Epithelial cell of esophagus (primary cell): ENCODE results near the gene NDUFAF8.

ENCODE experiments used
- DNase-seq: peaks from one replicate; pipeline ENCODE4 v3.0.0; 2010; ENCODE audit warnings: low read depth
- H3K4me3 ChIP-seq: 2 replicates; pipeline ENCODE4 v1.5.1; 2011; ENCODE audit warnings: mild to moderate bottlenecking, low read length, control low read depth
- CTCF ChIP-seq: IDR thresholded peaks from 2 replicates; pipeline ENCODE4 v1.5.1; 2011; ENCODE audit warnings: low read depth, mild to moderate bottlenecking, low read length, control low read depth, inconsistent platforms; ENCODE audit not compliant: insufficient read depth; ENCODE audit errors: missing control alignments

Gene NDUFAF8

DNA sequence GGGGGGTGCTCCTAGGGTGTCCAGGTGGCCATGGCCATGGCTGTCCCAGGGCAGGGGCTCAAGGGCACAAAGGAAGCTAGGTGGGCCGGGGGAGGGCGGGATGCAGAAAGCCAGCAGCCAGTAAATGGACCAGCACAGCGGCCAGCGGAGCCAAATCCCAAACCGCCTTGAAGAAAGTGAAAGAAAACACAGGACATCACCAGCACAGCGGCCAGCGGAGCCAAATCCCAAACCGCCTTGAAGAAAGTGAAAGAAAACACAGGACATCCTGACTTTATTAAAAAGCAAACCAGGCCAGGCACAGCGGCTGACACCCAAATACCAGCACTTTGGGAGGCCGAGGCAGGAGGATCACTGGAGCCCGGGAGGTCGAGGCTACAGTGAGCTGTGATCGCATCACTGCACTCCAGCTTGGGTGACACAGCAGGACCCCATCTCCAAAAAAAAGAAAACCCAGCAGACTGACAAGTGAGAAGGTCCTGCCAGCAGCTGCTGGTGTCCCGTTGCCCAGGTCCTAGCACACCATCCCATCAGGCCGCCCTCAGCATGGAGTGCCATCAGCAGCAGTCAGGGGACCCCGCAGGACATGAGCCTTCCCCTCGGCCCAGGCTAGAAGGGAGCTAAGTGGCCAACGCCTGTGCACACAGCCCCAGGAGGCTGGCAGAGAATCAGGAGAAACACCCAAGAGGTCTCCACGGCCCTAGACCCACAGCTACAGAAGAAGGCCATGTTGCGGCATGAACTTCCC is 39.0 kb downstream of the NDUFAF8 start:
- H3K4me3 ChIP-seq = no peak overlapping the region
- DNase-seq = no peak
- no peak for TF ChIP-seq CTCF

- TF ChIP-seq CTCF = no peak
- H3K4me3 ChIP-seq = no peak overlapping the region
- no peak for DNase-seq
Measured at GRCh38 chr17:81278831-81279230, 39.7 kb downstream of the NDUFAF8 start.

DNA sequence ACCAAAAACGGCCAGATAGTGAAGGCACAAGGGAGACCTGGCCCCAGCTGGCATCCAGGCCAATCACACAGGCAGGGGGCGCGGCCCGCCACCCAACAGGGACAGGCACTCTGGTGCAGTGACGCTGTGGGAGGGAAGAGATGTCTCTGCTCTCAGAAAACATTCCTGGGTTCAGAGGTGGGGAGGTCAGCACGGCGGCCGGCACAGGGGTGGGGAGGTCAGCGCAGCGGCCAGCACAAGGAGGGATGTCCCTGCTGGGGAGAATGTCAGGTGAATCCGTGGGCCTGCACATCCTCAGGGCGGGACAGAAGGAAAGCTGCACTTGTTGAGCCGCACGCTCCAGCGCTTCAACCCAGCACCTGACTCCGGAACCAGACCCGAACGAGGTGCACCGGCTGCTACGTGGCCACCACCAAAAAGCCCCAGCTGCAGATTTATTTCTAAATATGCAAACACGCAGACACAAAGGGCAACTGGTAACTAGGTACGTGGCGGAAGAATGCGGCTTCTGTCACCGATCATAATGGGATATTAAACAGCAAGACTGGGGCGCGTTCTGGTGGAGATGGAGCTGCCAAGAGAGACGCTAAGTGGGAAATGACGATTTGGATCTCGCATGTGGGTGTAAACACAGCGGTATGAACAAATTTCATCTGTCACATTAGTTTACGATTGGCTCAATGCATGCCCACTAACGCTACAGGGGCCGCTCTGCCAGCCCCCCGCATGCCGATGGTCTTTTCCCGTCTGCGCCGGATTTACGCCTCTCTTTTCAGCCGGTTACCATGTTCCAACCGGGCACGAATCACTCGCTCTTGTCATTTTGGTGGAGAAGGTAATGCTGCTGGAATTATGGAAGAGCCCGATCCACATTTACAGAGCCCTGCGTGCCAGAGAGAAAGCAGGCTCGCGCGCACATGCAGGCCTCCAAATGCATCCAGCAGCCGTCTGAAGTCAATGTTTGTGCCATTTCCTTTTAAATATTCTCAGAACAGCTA is 40.5 kb downstream of the NDUFAF8 start:
- DNase-seq = no peak
- TF ChIP-seq CTCF = no peak
- no peak overlapping the region for H3K4me3 ChIP-seq

- no peak overlapping the region for H3K4me3 ChIP-seq
- no peak for TF ChIP-seq CTCF
- no peak for DNase-seq
Measured at GRCh38 chr17:81280571-81280970, 41.5 kb downstream of the NDUFAF8 start.

GRCh38 chr17:81282141-81282540 is 43.0 kb downstream of the NDUFAF8 start:
- no peak for DNase-seq
- no peak for TF ChIP-seq CTCF
- no peak overlapping the region for H3K4me3 ChIP-seq

DNA sequence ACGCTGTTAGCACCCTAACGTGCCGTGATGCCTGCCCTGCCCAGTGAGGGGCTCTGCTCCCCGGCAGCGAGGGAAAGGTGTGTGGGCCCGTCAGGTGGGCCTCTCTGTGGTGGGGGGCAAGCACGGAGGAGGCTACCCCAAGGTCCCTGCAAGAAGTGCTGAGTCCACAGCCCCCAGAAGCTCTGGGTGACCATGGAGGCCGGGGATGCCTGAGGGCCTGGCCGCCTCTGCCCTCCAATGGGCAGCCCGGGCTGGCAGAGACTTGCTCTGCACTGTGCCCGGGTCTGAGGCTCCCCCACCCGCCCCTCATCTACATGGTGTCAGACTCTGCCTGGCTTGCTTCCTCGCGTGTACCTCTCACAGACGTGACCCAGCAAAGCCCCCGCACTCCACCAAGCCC is 43.8 kb downstream of the NDUFAF8 start:
- no peak for DNase-seq
- no peak overlapping the region for H3K4me3 ChIP-seq
- TF ChIP-seq CTCF = no peak
